HCT116 (cell line): Measurements from ENCODE around the gene DOCK7.

ENCODE experiments used
- CEBPB ChIP-seq: IDR thresholded peaks from 2 replicates; pipeline ENCODE4 v1.6.1; 2012; ENCODE audit warnings: low read depth
- EGR1 ChIP-seq: IDR thresholded peaks from 2 replicates; pipeline ENCODE4 v1.6.1; 2012; ENCODE audit warnings: low read depth
- EZH2 ChIP-seq: fragments of 200-600 bp; sonication (generic); IDR thresholded peaks from 2 replicates; pipeline ENCODE4 v1.6.1; 2017; ENCODE audit warnings: antibody characterized with exemption, mixed run types
- EZH2phosphoT487 ChIP-seq: fragments of 200-600 bp; IDR thresholded peaks from 2 replicates; pipeline ENCODE4 v1.6.1; 2018; ENCODE audit warnings: antibody characterized with exemption, borderline replicate concordance
- FOSL1 ChIP-seq: IDR thresholded peaks from 2 replicates; pipeline ENCODE4 v1.6.1; 2012; ENCODE audit warnings: low read depth
- POLR2A ChIP-seq: IDR thresholded peaks from 2 replicates; pipeline ENCODE4 v1.7.0; 2011; ENCODE audit warnings: borderline replicate concordance; ENCODE audit not compliant: insufficient read depth, insufficient read length; ENCODE audit errors: extremely low read depth
- POLR2AphosphoS5 ChIP-seq: IDR thresholded peaks from 2 replicates; pipeline ENCODE4 v1.6.1; 2011; ENCODE audit warnings: mild to moderate bottlenecking, low read depth, low read length, moderate library complexity
- RAD21 ChIP-seq: IDR thresholded peaks from 2 replicates; pipeline ENCODE4 v1.6.1; 2012; ENCODE audit warnings: low read depth, mild to moderate bottlenecking
- SP1 ChIP-seq: IDR thresholded peaks from 2 replicates; pipeline ENCODE4 v1.6.1; 2012; ENCODE audit warnings: low read depth
- SRF ChIP-seq: IDR thresholded peaks from 2 replicates; pipeline ENCODE4 v1.6.1; 2012; ENCODE audit warnings: low read depth
- TCF7L2 ChIP-seq: IDR thresholded peaks from 2 replicates; pipeline ENCODE4 v1.7.0; 2011; ENCODE audit warnings: borderline replicate concordance, inconsistent platforms; ENCODE audit not compliant: insufficient read depth, insufficient read length; ENCODE audit errors: extremely low read depth
- YY1 ChIP-seq: IDR thresholded peaks from 2 replicates; pipeline ENCODE4 v1.6.1; 2011; ENCODE audit warnings: low read length, low read depth, moderate library complexity, mild to moderate bottlenecking; ENCODE audit not compliant: insufficient replicate concordance; ENCODE audit errors: extremely low read depth
- ZNF274 ChIP-seq: fragments of 200-500 bp; sonication (Bioruptor generic); IDR thresholded peaks from 2 replicates; pipeline ENCODE4 v1.6.1; 2014; ENCODE audit warnings: mild to moderate bottlenecking, low read depth, low read length, inconsistent platforms
- TF ChIP-seq, protein P1 (sequence below), 3 experiments: fragments of 200-600 bp in 1 of 3; sonication (generic) in 1 of 3; IDR thresholded peaks in 2 of 3; conservative IDR thresholded peaks in 1 of 3; 2 replicates each; pipeline ENCODE4 v1.5.1; 2012 to 2017; ENCODE audit warnings: low read depth in 2 of 3, low read length in 2 of 3, antibody characterized with exemption in 1 of 3, borderline replicate concordance in 1 of 3, control low read depth in 1 of 3, mild to moderate bottlenecking in 1 of 3, mixed read lengths in 1 of 3, mixed run types in 1 of 3, moderate library complexity in 1 of 3; ENCODE audit not compliant: insufficient read depth in 1 of 3

DNA sequence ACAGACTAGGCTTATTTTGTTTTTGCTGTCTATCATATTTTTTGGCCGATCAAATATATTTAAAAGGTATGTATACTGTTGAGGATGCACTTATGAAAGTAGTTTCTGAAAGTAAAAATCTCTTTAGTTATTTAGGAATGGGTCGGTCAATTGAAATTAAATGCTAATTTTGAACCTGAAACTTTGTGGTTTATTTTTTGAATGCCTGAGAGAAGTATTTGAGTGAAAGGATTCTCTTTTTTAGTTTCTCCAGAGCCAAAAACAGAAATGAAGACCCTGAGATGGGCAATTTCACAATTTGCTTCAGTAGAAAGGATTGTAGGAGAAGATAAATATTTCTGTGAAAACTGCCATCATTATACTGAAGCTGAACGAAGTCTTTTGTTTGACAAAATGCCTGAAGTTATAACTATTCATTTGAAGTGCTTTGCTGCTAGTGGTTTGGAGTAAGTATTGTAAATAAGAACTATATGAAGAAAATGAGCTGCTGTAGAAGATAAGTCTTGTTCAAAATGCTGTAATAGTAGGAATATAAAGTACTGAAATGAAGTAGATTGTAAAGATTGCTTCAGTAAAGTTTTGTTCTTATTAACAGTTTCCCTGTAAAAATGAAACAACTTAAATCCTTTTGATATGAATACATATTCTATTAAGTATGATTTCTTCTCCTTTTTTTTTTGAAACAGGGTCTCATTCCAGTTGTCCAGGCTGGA lies 239.8 kb downstream of the DOCK7 start:
- TF ChIP-seq ZNF274 (no peak), EGR1 (no peak), POLR2AphosphoS5 (no peak), SRF (no peak), TCF7L2 (no peak), POLR2A (no peak), RAD21 (no peak), YY1 (no peak), CEBPB (no peak), FOSL1 (no peak), SP1 (no peak), EZH2 (no peak), EZH2phosphoT487 (no peak)
- TF ChIP-seq, protein P1, sequence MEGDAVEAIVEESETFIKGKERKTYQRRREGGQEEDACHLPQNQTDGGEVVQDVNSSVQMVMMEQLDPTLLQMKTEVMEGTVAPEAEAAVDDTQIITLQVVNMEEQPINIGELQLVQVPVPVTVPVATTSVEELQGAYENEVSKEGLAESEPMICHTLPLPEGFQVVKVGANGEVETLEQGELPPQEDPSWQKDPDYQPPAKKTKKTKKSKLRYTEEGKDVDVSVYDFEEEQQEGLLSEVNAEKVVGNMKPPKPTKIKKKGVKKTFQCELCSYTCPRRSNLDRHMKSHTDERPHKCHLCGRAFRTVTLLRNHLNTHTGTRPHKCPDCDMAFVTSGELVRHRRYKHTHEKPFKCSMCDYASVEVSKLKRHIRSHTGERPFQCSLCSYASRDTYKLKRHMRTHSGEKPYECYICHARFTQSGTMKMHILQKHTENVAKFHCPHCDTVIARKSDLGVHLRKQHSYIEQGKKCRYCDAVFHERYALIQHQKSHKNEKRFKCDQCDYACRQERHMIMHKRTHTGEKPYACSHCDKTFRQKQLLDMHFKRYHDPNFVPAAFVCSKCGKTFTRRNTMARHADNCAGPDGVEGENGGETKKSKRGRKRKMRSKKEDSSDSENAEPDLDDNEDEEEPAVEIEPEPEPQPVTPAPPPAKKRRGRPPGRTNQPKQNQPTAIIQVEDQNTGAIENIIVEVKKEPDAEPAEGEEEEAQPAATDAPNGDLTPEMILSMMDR (IDR thresholded peaks at IDR 0.05 in 2 of 3, conservative IDR thresholded peaks at IDR 0.05 in 1 of 3; ENCODE audit: borderline replicate concordance in 1 of 3, insufficient read depth in 1 of 3, low read depth in 2 of 3, low read length in 2 of 3) = no peak
